OCI-LY1 (cell line): ENCODE results near the gene NFIA.

Experiments used
- CTCF ChIP-seq: fragments of 200-600 bp; sonication (generic), shearing (Covaris generic); IDR thresholded peaks from 2 replicates; pipeline ENCODE4 v1.5.1; 2017; ENCODE audit warnings: mild to moderate bottlenecking, antibody characterized with exemption, low read length, moderate library complexity, mixed read lengths
- EZH2 ChIP-seq: fragments of 200-600 bp; sonication (generic), shearing (Covaris generic); IDR thresholded peaks from 2 replicates; pipeline ENCODE4 v1.8.0; 2017; ENCODE audit warnings: borderline replicate concordance, mixed run types, mild to moderate bottlenecking, antibody characterized with exemption, low read length, moderate library complexity, mixed read lengths

- TF ChIP-seq CTCF = no peak
- TF ChIP-seq EZH2 = no peak
Measured at GRCh38 chr1:61241411-61241838, 159.1 kb downstream of the NFIA start.
